GM18870 (cell line): ENCODE results near the gene LSM14A.
"Not testable (repeated sequence)": the region's sequence is repeated elsewhere in the genome, so short reads cannot be mapped to it uniquely, and the experiment has no call there.

Experiments used
- ATAC-seq: cut with Tn5 transposase; IDR thresholded peaks from one replicate; pipeline ENCODE4 v1.9.1; 2021; ENCODE audit warnings: moderate library complexity; ENCODE audit not compliant: unreplicated experiment

Gene LSM14A

GRCh38 chr19:34155686-34156085 is 16.6 kb upstream of the LSM14A start:
- no peak for ATAC-seq

- not testable (repeated sequence) for ATAC-seq
Observed at GRCh38 chr19:34158966-34159365, 13.3 kb upstream of the LSM14A start.

- ATAC-seq, result not testable (repeated sequence)
Observed at GRCh38 chr19:34159541-34159940, 12.8 kb upstream of the LSM14A start.

DNA sequence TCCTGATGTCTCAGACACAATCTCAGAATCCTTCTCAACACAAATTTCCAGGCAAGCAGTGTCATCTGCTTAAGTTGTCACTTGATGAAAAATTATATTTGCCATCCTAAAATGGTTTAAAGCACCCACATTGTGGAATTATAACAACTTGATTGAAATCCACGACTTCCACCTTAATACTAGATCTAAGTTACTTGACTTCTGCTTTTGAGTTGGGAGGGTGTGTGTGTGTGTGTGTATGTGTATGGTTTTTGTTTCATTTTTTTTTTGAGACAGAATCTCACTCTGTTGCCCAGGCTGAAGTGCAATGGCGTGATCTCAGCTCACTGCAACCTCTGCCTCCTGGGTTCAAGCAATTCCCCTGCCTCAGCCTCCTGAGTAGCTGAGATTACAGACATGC is 10.4 kb upstream of the LSM14A start:
- ATAC-seq, result not testable (repeated sequence)

- ATAC-seq, result no peak
Observed at GRCh38 chr19:34165295-34165738, 7.0 kb upstream of the LSM14A start.

DNA sequence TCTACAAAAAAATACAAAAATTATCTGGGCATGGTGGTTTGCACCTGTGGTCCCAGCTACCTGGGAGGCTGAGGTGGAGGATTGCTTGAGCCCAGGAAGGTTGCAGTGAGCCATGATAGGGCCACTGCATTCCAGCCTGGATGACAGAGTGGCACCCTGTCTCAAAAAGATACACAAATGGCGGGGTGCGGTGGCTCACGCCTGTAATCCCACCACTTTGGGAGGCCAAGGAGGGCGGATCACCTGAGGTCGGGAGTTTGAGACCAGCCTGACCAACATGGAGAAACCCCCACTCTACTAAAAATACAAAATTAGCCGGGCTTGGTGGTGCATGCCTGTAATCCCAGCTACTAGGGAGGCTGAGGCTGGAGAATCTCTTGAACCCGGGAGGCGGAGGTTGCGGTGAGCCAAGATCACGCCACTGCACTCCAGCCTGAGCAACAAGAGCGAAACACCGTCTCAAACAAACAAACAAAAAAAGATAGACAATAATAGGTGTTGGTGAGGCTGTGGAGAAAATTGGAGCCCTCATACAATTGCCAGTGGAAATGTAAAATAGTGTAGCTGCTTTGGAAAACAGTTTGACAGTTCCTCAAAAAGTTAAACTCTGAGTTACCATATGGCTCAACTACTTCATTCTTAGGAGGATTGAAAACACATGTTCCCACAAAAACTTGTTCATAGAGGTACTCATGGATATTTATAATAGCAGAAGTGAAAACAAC is 2.7 kb upstream of the LSM14A start:
- ATAC-seq, result not testable (repeated sequence)

DNA sequence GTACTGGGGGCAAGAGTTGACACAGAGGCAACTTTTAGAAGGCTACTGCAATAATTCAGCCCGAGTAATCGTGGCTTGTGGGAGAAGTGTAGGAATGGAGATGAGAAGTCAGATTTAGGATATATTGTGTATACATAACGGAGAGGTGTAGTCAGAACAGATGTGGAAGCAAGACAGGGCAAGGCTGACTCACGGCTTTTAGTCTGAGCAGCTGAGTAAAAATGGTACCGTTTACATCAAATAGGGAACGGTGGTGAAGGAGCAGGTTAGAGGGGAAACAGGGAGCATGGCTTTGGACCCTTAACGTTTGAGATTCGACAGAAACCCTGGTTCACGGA is 796 bp upstream of the LSM14A start:
- peak; percentile 27 for ATAC-seq

DNA sequence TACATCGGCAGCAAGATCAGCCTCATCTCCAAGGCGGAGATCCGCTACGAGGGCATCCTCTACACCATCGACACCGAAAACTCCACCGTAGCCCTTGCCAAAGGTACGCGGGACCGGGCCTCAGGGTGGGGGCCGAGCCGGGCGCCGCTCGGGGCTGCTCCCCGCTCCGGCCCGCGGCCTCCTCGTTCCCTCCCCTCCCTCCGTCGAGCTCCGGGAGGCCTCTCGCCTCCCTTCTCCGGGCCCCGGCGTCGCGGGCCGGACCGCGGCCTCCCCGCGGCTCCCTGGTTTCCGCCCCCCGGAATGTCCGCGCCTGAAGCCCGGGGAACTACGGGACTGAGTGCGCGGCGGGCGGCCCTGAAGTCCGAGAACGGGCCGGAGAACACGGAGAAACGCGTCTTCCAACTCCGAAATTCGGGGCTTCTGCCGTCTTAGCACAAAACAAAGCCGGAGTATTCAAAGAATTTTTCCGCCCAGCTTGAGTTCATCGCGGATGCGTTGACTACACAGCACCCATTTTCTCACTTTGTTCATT is 423 bp downstream of the LSM14A start:
- ATAC-seq, result peak; percentile 25

DNA sequence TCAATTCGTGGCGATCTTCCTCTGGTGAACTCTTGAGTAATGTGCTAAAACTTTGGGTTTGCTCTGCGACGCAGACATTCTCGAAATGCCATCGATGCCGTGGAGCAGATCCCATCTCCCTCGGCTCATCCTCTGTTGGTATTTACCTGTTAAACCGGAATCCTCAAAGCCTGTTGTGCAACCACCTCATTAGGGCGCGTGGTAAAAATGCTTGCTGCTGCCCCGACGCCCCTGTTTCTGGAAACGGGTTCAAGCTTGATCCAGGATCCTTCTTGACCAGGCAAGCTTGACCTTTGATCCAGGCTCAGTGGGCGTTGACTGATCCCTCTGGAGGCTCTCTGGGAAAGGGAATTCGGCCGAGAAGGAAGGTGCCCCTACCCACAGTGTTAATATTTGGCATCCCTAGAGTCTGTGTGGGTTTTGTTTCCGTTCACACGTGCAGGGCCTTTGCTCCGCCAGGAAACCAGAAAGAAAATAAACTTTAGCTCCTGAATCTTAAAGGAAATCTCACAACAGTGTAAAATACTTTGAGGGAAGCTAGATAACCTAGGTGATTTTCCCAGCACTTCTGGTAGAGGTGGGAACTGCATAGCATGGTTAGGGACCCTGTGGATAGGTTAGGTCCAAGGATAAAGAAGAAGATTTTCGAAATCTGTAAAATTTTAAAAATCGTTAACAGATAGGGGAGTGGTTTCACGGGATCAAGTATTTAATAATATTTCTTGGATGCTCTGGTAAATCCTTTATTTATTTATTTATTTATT is 1.1 kb downstream of the LSM14A start:
- no peak for ATAC-seq

GRCh38 chr19:34175173-34175572 is 2.9 kb downstream of the LSM14A start:
- ATAC-seq, result not testable (repeated sequence)

GRCh38 chr19:34176581-34176980 is 4.3 kb downstream of the LSM14A start:
- no peak for ATAC-seq

DNA sequence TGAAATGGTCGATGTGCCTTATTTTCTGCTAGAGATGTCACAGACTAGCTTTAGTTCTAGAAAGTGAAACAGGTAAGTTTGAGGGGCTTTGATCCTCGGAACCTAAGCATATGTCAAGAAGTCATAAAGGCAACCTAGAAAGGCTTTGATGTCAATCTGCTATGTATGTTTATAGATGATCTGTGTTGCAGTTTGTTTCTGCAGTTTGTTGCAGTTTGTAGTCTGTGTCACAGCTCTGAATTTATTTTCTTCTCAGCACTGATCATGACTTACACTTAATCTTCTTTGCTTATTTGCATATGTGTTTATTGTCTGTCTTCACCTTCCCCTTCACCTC is 5.9 kb downstream of the LSM14A start:
- ATAC-seq, result no peak

DNA sequence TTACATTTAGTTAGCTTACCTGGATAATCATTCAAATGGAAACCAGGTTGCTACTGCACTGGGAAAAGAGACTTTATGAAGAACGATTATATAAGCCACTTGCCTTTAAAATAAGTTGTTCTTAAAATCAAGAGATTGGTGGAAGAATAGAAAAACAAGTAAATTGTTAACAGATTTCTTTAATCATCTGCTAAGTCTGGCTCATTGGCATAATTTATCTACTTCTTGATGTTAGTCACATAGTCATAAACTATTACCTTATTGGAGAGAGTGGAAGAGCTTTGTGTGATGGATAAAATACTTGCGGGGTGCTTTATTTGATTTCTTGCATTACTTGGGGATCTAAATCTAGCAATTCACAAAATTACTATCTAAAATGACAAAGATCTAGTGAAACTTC is 6.8 kb downstream of the LSM14A start:
- no peak for ATAC-seq

DNA sequence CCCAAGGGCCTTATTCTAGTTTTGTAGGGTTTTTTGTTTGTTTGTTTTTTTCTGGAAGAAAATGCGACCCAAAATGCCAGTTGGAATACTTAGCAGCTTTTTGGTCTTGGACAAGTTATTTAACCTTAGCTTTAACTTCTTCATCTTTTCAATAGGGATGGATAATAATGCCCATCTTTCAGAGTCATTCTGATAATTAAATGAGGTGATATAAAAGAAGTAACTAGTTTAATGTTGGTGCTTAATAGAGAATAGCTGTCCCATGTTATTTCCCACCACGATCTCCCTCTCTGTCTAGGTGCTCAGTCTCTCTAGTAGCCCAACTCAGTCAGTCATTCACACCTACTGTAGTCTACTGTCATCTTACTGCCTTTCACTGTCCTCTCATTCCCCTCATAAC is 8.0 kb downstream of the LSM14A start:
- no peak for ATAC-seq

DNA sequence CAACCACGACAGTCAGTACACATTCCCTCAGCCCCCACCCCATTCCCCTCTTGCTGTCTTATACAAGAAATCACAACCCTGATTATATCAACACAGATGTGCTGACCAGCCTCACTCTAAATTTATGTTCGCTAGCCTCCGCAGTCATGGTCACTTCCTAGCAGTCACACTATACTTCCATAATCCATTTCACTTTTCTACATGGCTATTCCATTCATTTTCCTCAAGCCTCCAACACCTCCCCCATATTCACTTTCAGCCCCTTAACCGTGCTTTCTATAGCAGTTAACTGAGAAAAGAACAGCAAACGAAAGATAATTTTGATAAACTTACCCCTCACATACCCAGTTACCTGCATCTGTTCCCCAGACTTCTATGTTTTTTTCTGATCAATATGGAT is 8.4 kb downstream of the LSM14A start:
- ATAC-seq, result no peak

- ATAC-seq, result no peak
Observed at GRCh38 chr19:34181111-34181864, 9.0 kb downstream of the LSM14A start.

GRCh38 chr19:34182125-34182524 is 9.8 kb downstream of the LSM14A start:
- ATAC-seq, result no peak

GRCh38 chr19:34184880-34185491 is 12.7 kb downstream of the LSM14A start:
- no peak for ATAC-seq

GRCh38 chr19:34186205-34186604 is 13.9 kb downstream of the LSM14A start:
- no peak for ATAC-seq

DNA sequence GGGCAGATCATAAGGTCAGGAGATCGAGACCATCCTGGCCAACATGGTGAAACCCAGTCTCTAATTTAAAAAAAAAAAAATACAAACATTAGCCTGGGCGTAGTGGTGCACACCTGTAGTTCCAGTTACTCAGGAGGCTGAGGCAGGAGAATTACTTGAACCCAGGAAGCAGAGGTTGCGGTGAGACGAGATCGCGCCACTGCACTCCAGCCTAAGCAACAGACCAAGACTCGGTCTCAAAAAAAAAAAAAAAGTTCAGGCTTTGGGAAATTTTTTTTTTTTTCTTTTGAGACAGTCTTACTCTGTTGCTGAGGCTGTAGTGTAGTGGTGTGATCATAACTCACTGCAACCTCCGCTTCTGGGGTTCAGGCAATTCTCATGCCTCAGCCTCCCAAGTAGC is 14.7 kb downstream of the LSM14A start:
- no peak for ATAC-seq

- no peak for ATAC-seq
Observed at GRCh38 chr19:34188408-34188807, 16.1 kb downstream of the LSM14A start.
